ENCODE data around the gene CRABP1. TPM values are rescaled to one million over a fixed set of nuclear protein-coding genes. Genes with fewer than 3 reads are reported as not detected.

CRABP1 gene
- 10 to 100 TPM; 52.7 to 55.2 (median 53.8) TPM for polyA plus RNA-seq (ENCODE audit: insufficient read length in 3 of 3)

DNA sequence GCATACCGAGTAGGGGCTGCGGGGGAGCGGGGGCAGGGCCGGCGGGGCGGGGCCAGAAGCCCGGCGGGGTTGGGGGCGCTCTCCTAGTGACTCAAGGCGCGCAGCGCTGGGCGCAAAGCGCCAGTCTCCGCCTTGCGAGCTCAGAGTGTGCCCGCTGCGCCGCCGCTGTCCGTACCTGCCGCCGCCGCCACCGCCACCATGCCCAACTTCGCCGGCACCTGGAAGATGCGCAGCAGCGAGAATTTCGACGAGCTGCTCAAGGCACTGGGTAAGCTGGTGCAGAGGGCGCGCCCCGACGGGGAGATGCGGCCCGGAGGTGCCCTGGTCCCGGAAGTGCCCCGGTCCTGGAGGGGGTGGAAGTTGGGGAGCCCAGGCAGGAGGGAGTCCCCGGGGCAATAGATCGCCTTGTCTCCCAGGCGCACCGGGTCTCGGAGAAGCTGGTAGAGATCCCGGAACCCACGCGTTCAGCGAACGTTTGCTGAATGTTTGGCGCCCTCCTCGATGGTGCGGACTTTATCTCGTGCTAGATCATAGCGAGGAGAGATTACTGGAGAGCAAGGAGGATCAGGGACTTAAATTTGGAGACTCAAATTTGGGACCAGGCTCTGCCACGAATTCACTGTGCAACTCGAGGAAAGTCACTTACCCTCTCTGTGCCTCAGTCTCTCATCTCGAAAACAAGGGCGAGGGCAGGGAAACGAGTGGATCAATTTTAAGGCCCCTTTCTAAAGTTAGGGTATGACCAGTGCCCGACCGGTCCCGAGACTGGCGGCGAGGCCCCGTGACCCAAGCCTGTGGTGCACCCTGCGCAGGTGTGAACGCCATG, at the start of gene CRABP1:
TSS of gene CRABP1 (plus strand) at position 123 of the 826 bp plus-strand sequence. CDS start at position 199, 76 bp downstream.
- no peak for DNase-seq (ENCODE audit: low read depth in 3 of 3, low spot score in 2 of 3)

DNA sequence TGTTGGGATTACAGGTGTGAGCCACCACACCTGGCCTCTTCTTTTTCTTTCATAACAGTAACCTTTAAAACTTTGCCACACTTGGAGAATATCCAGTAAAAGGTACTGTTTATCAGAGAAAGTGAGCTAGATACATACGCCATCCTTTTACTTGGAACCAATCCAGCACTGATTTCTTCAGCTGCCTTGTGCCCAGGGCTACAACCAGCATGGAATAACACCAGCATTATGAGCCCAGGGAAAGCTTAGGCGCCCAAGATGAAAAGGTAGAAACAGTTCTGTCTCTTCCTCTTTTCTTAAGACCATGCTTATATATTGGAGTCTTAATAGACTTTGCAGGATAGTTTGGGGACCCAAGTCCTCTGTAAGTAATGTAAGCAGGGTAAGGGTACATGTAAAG, 49.1 kb upstream of the CRABP1 start:
- no peak for DNase-seq (ENCODE audit: low read depth in 3 of 3, low spot score in 2 of 3)

DNA sequence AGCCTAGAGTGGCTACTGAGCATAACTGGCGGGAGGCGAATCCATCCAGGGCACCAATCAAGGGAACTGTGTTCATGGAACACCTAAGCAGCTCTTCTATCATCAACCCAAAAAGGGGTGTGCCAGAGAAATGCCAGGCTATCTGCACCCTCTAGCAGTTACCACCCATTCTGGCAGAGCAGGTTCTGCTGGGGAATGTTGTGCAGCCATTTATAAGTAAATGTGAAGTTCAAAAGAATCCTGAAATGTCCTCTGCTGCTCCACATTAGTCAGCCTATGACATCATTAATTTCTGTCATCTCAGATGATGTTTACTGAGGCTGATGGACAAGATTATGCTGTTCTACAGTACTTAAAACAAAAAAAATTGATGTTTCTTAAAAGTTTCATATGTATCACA, 48.5 kb upstream of the CRABP1 start:
- no peak for DNase-seq (ENCODE audit: low read depth in 3 of 3, low spot score in 2 of 3)

DNA sequence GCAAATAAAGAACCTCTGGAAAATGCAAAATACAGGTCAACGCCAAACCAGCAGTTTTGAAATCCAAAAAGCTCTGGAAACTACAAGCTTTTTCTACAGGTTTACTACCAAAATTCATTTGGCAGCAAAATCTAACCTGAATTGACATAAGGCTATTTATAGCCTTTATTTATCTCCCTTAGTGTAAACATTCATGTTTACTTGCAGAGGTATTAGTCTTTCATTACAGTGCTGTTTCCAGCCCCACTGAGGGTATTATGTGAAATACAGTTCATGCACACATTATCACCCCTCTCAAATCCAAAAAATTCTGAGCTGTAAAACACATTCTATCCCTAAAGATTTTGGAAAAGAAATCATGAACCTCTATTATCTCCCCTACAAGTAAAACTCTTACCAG, 47.9 kb upstream of the CRABP1 start:
- no peak for DNase-seq (ENCODE audit: low read depth in 3 of 3, low spot score in 2 of 3)

DNA sequence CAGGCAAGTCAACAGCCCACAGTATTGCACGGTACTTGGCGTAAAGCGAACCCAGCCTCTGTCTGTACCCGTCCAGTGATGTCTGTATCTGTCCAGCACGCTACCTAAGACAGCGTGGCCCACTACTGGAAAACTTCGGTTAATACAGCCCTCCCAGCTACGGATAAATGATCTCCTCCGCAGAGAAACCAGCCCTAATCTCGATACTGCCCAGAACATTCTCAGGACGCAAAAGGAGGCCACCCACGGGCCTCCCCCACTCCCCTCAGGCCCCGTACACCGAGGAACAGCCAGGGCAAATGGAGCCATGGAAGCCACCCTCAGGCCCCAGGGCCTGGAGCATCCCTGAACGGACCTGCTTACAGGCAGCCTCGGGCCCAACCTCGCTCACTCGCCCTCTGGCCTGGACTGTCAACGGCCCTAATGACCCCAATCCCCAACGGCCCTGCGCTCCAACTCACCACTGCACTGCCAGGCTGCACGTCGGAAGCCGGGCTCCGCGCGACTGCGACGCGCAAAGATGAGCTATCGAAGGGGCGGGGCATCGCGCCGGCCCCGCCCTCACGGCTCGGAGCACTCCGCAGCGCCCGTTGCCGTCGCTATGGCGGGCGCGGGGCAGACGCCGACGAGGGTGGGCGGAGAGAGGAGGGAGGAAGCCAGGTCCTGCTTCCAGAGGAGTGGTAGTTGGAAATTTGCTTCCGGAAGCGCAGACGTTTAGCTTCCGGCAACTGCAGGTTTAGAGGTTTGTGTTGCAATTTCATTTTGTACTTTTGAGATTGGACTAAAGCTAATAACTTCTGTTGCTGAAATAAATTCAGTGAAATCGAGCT, 40.8 kb upstream of the CRABP1 start, which contains the start of gene SKIC8:
TSS of gene SKIC8 (minus strand) at position 509 of the 830 bp plus-strand sequence. CDS start 3,923 bp downstream, outside the sequence.
- peak; percentile 81 to 89 (median 82) for DNase-seq (ENCODE audit: low read depth in 3 of 3, low spot score in 2 of 3)

DNA sequence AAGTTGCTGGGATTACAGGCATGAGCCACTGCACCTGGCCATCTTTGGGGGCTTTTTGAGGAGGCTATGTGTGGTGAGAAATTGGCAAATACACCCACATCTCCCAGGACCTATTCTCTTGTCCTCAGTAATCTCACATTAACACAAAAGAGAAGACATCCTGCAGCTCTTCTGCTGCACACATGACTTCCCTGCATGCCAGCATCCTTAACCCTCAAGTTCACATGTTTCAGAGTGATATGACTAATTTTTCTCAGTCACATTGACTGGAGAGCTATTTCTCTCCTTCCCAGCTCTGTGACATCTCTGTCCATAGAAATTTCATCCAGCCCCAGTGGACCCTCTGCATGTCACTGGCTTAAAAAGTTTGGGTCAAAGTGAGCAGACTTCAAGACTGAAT, 38.8 kb upstream of the CRABP1 start:
- DNase-seq (ENCODE audit: low read depth in 3 of 3, low spot score in 2 of 3) = no peak

DNA sequence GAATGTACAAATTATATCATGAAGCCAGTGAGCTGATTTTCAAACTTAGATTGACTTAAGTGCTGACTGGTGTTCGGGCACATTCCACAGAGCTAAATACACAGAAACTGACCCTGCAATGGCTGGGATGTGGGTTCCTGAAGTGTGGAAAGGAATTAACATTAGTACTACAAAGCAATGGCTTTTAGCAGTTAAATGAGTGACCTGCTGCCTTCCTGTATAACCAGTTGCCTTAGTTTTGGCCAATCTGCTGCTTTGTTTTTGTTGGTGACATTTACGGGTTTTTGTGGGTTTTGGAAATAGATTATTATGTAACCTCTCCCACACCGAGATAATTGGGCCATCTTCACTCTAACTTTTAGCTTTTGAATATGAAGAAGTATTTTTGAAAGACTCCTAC, 38.3 kb upstream of the CRABP1 start:
- DNase-seq (ENCODE audit: low read depth in 3 of 3, low spot score in 2 of 3) = no peak

DNA sequence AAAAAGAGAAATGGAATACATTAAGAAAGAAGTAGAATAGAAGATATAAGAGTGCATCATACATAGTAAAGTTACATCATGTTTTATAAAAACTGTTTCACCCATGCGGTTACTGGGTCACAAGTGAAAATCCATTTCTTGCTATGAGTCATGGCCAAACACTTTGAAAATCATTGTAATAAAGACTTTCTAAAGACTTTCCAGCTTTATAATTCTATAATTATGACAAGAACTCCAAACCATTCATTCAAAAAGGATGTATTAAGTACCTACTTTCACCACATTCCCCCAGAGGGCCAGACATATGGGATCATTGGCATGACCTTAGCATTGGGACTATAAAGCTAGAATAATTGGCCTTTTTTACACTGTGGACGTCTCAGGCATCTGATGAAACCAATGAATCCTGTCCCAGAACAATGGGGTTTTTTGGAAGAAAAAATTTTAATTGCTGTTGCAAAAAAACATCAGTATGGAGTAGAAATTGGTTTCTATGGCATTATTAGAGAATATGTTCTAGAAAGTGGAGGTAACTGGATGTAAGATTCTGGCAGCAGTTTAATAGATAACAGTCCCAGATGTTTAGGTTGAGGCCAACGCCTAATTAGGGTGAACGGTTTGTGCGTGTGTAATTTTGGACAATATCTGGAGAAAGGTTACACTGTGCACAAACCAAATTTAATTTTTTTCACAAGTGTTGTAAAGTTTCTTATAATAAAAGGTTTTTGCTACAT, 37.4 kb upstream of the CRABP1 start:
- DNase-seq (ENCODE audit: low read depth in 3 of 3, low spot score in 2 of 3) = no peak

DNA sequence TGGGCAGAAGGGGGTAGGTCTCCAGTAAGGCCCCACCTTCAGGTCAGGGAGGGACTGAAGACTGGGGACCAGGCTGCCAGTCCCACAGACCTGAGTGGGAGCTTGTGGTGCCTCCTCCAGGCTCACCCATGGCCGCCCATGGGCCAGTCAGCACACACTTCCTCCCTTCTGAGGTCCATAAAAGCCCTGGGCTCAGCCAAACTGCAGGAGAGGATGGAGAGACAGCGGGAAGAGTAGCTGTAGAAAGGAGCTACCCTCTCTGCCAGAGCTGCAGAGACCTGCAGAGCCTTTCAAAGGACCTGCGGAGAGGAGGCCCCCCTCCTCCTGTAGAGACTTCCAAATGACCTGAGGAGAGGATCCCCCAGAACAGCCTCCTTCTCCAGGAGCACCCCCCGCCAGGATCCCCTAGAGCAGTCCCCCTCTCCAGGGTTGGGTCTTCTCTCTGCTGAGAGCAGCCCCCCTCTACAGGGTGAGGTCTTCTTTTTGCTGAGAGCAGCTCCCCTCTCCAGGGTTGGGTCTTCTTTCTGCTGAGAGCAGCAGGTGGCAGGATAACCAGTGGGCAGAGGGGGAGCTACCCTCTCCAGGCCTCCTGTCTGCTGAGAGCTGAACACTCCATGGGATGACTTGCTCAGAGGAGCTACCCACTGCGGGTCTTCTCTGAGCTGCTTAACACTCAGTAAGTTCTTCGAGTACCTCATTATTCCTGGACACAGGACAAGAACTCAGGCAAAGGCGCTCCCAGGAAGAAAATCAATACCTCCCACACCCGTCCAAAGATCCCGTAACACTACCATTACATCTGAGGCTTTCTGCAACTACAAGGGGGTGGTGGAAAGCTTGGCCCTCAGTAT, 35.7 kb upstream of the CRABP1 start:
- DNase-seq (ENCODE audit: low read depth in 3 of 3, low spot score in 2 of 3) = no peak

DNA sequence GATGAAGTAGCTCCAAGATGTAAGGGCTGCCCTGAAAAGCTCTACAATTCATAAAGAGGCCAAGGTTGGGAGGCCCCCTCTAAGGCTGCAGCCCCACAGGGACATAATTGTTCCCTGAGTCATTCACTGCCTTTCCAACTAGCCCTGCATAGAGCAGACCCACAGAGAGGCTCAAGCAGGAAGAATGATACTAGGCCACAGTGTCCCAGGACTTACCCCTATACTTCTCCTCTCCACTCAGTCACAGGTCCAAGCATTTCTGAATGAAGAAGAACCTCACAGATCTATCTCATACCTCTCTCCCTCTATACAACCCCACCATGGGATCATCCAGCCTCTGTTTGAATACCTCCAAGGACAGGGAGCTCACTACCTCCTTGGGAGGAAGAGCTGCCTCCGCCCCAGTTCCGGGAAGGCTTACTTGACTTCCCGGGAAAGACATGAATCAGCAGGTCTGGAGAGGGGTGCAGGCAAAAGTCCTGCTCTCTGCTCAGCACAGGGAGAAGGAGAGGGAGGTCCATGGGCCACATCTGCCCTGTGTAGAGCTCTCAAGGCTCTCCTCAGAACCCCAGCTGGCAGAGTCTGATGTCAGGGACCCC, 33.9 kb upstream of the CRABP1 start:
- DNase-seq (ENCODE audit: low read depth in 3 of 3, low spot score in 2 of 3) = no peak

DNA sequence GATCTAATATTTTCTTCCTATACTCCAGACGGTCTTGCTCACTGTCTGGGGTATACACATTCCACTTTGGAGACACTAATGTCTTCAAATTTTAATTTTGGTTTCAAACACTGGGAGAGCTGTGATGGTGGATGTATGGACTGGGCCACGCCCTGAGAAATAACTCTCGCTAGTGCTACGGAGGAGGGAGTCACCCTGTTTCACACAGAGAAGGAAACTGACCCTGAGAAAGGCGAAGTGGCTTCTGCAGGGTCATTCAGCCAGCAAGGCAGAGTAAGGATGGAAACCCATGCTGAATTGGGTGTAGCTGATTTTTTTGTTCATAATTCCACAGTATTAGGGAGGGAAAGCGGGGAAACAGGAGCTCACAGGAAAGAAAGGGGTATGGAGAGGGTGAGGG, 32.2 kb upstream of the CRABP1 start:
- no peak for DNase-seq (ENCODE audit: low read depth in 3 of 3, low spot score in 2 of 3)

DNA sequence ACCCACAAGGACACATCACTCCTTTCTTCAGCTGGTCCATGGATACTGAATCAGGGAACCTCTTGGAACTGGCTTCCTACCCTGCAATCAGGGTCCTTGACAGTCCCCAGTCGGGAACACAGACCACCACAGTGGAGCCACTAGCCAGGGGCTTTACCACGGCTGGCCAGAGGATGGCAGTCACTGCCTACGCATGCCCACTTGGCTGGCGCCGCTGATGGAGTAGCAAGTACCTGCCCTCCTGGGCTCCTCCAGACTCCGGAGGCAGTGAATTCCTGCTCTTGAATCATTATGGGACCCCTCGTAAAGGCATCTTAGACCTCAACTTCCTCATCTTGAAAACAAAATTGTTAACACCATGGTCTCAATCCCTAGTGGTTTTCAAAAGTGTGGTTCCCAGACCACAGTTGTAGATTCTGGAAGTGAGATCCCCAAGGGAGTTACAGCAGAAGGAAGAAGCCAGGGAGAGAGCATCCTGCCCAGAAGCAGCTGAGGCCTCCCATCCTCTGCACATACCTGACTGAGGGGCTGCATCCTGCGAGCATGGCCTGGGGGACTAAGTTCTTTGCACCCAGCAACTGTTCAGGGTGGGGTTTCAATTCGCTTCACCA, 31.6 kb upstream of the CRABP1 start:
- DNase-seq (ENCODE audit: low read depth in 3 of 3, low spot score in 2 of 3) = peak in 2 of 3 donors; percentile 49 to 52

DNA sequence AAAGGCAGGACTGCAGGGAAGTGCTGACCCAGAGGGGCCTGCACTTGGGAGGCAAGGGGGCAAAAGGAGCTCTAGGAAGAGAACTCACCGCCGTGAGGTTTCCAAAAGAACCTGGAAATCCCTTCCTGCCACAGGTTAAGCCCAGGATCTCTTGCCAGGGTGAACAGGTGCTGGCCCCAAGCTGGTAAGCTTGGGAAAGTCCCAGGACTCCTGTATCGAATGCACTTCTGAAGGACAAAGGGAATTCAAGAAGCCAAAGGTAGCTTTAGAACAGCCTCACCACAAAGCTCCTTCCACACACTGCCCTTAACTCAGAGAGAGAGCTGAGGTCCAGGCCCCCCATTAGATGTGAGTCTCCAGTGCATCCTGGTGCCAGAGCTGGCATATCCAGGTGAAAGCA, 28.9 kb upstream of the CRABP1 start:
- DNase-seq (ENCODE audit: low read depth in 3 of 3, low spot score in 2 of 3) = no peak

DNA sequence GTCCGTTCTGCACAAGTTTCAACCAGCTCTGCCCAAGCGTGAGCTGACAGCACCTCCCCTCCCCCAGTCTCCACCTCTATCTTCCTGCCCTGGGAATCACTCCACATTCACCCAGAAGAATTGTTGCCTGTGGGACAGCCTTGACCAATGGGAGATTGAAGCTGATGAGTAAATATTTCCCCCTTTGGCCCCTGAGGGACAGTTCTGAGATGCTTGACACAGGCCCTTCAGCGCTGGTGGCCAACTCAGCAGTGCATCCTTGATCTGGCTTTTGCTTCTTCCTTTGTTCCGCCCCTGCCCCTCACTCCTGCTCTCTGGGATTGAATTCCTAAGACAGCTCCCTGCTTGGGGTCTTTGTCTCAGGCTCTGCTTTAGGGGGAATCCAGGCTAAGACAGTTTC, 27.6 kb upstream of the CRABP1 start:
- DNase-seq (ENCODE audit: low read depth in 3 of 3, low spot score in 2 of 3) = no peak

DNA sequence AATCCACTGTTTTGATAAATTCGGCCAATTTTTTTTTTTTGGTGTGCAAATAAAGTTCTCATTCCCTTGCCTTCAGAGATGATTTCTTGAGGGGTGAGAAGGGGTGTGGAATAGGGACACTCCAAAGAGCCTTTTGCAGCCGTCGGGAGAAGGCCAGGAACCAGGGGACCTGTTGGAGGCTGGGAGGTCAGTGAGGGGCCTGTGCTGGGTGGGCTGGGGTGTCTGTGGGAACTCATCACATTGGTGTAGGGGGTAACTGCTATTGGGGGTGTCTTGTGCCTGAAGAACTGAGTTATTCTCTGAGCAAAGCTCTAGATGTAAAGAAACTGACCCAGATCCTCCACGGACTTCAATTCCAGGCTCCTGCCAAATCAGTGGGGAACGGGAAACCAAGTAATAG, 27.2 kb upstream of the CRABP1 start:
- DNase-seq (ENCODE audit: low read depth in 3 of 3, low spot score in 2 of 3) = no peak

DNA sequence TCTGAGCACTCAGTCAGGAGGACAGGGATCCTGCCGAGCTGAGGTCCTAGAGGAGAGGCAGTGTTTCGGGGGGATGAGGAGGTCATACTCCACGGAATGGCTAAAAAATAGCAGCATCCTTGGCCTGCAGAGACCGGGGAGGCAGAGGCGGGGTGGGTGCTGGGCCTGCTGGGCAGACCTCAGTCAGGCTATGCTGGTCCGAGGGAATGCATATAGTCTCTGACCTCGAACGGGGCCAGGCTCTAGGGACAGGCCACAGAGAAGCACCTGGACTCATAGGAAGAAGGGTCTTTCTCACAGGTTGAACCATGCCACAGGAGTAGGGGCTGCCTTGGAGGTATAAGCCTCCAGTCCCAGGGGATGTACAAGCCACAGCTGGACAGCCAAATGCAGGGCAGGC, 26.8 kb upstream of the CRABP1 start:
- DNase-seq (ENCODE audit: low read depth in 3 of 3, low spot score in 2 of 3) = no peak

DNA sequence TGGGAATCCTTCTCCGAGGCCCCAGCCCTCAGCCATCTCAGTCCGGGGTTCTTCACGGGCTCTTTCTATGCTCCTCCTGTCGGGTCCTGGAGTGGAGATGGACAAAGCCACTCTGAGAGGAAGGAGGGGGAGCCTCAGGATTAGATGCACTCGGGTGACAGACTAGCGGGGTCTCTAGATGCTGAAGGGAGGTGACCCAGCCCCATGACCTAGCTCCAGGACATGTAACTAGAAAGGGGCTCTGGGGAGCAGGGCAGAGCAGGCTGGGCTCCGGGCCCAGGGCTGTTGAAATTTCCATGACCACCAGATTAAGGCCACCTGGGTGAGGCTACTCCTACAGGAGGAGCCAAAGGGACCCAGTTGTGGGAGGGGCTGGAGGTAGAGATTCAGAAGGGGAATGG, 26.0 kb upstream of the CRABP1 start:
- DNase-seq (ENCODE audit: low read depth in 3 of 3, low spot score in 2 of 3) = no peak

DNA sequence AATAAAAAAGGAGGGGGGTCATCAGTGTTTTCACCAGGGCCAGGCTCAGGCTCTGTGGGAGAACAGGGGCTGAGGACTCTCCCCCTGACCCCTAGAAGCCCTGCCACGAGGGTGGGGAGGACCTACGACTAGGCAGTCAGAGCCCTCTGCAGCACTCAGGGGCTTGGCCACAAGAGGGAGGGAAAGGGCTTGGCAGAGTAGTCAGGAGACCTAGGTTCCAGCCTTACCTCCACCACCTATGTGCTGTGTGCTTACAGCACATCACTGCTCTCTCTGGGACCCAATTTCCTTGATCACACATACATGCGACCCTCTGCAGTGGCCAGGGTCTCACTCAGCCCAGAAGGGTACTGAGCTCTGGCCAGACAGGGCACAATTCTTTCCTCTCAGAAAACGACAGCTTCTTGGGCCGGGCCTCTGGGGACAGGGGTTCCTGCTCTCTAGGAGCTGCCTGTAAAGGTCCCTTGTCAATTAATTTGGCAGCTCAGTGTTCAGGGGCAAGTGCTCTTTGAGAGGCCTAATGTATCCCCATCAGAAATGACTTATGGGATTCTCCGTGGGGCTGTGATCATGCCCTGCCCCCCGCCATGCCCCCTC, 24.4 kb upstream of the CRABP1 start:
- DNase-seq (ENCODE audit: low read depth in 3 of 3, low spot score in 2 of 3) = no peak

Measured in right renal cortex interstitium (tissue), 3 donors.